Gastroesophageal sphincter (tissue), 3 donors: ENCODE measurements around the gene ELMO1.

Source experiments
- CTCF ChIP-seq, 4 experiments: fragments of 200-600 bp in 2 of 4; fragments of 450-650 bp in 2 of 4; sonication (generic) in 1 of 4; IDR thresholded peaks; one replicate each; pipeline ENCODE4 v1.5.1; 2017 to 2019; ENCODE audit warnings: antibody characterized with exemption in 4 of 4, mild to moderate bottlenecking in 2 of 4, moderate library complexity in 2 of 4
- EP300 ChIP-seq: sonication (generic); formaldehyde crosslinking; IDR thresholded peaks from one replicate; pipeline ENCODE4 v1.6.1; 2017; ENCODE audit warnings: antibody characterized with exemption, mild to moderate bottlenecking

- TF ChIP-seq CTCF (IDR thresholded peaks at IDR 0.05), result no peak
- no peak for TF ChIP-seq EP300
Measured at GRCh38 chr7:37315772-37316715, 132.6 kb downstream of the ELMO1 start.
